Endometrial microvascular endothelial cells (primary cell): ENCODE results near the gene ADGRL3. TPM values are rescaled to one million over a fixed set of nuclear protein-coding genes. Genes with fewer than 3 reads are reported as not detected.

Experiments used
- in situ Hi-C: cut with HindIII; loops from 2 replicates; pipeline ENCODE4 v1.10.0; 2017; ENCODE audit warnings: low sequenced_read_pairs, low pct_unique_long_range_greater_than_20kb; ENCODE audit errors: inconsistent ontology term
- total RNA-seq: library from RNA; depleted of rRNA; stranded (reverse); fragments of >200 nt; gene quantifications from one replicate; pipeline ENCODE4 v1.2.3, GENCODE V29; 2015; ENCODE audit errors: inconsistent ontology term

Gene ADGRL3
- total RNA-seq, 1 donor from 2014 or later, result 0.46 TPM

- in situ Hi-C loops, result no loop called here
Measured at GRCh38 chr4:61254406-61254805, 54.3 kb downstream of the ADGRL3 start.

GRCh38 chr4:61273233-61273632, 73.1 kb downstream of the ADGRL3 start:
- in situ Hi-C loops, result no loop called here

GRCh38 chr4:61274286-61274685, 74.2 kb downstream of the ADGRL3 start:
- in situ Hi-C loops, result no loop called here

- in situ Hi-C loops, result no loop called here
Measured at GRCh38 chr4:61275241-61275640, 75.1 kb downstream of the ADGRL3 start.

GRCh38 chr4:61276029-61276428, 75.9 kb downstream of the ADGRL3 start:
- in situ Hi-C loops, result no loop called here

GRCh38 chr4:61277785-61278760, 77.9 kb downstream of the ADGRL3 start:
- in situ Hi-C loops, result no loop called here

- in situ Hi-C loops, result no loop called here
Measured at GRCh38 chr4:61292322-61292721, 92.2 kb downstream of the ADGRL3 start.

GRCh38 chr4:61293707-61294400, 93.7 kb downstream of the ADGRL3 start:
- in situ Hi-C loops, result no loop called here

- in situ Hi-C loops, result no loop called here
Measured at GRCh38 chr4:61294936-61295335, 94.8 kb downstream of the ADGRL3 start.

- in situ Hi-C loops, result no loop called here
Measured at GRCh38 chr4:61296144-61296543, 96.0 kb downstream of the ADGRL3 start.

GRCh38 chr4:61298178-61298740, 98.1 kb downstream of the ADGRL3 start:
- in situ Hi-C loops, result no loop called here

GRCh38 chr4:61299316-61299715, 99.2 kb downstream of the ADGRL3 start:
- in situ Hi-C loops, result no loop called here

GRCh38 chr4:61300266-61300844, 100.2 kb downstream of the ADGRL3 start:
- in situ Hi-C loops, result no loop called here

GRCh38 chr4:61301271-61301670, 101.1 kb downstream of the ADGRL3 start:
- in situ Hi-C loops, result no loop called here

- in situ Hi-C loops, result no loop called here
Measured at GRCh38 chr4:61308033-61308432, 107.9 kb downstream of the ADGRL3 start.

- in situ Hi-C loops, result no loop called here
Measured at GRCh38 chr4:61309616-61310015, 109.5 kb downstream of the ADGRL3 start.

- in situ Hi-C loops, result no loop called here
Measured at GRCh38 chr4:61312526-61312925, 112.4 kb downstream of the ADGRL3 start.

- in situ Hi-C loops, result no loop called here
Measured at GRCh38 chr4:61318431-61318830, 118.3 kb downstream of the ADGRL3 start.

GRCh38 chr4:61319156-61319555, 119.0 kb downstream of the ADGRL3 start:
- in situ Hi-C loops, result no loop called here
